GM12878 (cell line): ENCODE results near the gene RBPJL. TPM values are rescaled to one million over a fixed set of nuclear protein-coding genes. Genes with fewer than 3 reads are reported as not detected.

Experiments
- ATAC-seq: fragments of 200-7000 bp; cut with Tn5 transposase; 3 replicates; pipeline ENCODE4 v1.9.1; 2020; ENCODE audit warnings: mild to moderate bottlenecking, moderate library complexity
- BruUV-seq: library from RNA; stranded (reverse); fragments of 400-500 nt; replicated peaks from 2 replicates; lab custom pipeline; 2021; lab: Mats Ljungman, UMichigan
- CTCF ChIA-PET: fragments of 300-600 bp; sonication (Branson Sonifier 250); formaldehyde crosslinking; extraction: SDS; loops from one replicate; lab custom pipeline; 2021; ENCODE audit warnings: inconsistent platforms; lab: Yijun Ruan, JAX
- POLR2A ChIA-PET: fragments of 350-600 bp; formaldehyde crosslinking; extraction: SDS; loops from one replicate; lab custom pipeline; 2021; ENCODE audit warnings: inconsistent platforms; lab: Charles Lee
- RAD21 ChIA-PET: fragments of 300-600 bp; sonication (Branson Sonifier 250); formaldehyde crosslinking; loops from one replicate; lab custom pipeline; 2023; ENCODE audit warnings: antibody characterized with exemption; ENCODE audit not compliant: unreplicated experiment; lab: Charles Lee
- SMC1A ChIA-PET: fragments of 300-600 bp; sonication (Branson Sonifier 250); formaldehyde crosslinking; loops from one replicate; lab custom pipeline; 2023; ENCODE audit not compliant: unreplicated experiment, uncharacterized antibody; lab: Charles Lee
- DNase-seq: peaks from one replicate; pipeline ENCODE4 v3.0.0-alpha.2; 2011; ENCODE audit warnings: low read depth, low spot score
- FAIRE-seq: peaks from 3 replicates; lab custom pipeline; 2011; peaks lifted over from hg19 to GRCh38; lab: Jason Lieb, UNC
- H2AFZ ChIP-seq: 2 replicates; pipeline ENCODE4 v1.6.0; 2011; ENCODE audit warnings: low read depth, low read length, control low read depth; ENCODE audit not compliant: control insufficient read depth
- H3K27ac ChIP-seq: 2 replicates; pipeline ENCODE4 v1.5.1; 2011; ENCODE audit warnings: control low read depth; ENCODE audit not compliant: control insufficient read depth, insufficient read depth
- H3K27me3 ChIP-seq, 2 experiments: replicated peaks in 1 of 2; 2 replicates each; pipeline versions ENCODE4 v1.6.0 to v1.6.1; 2011; ENCODE audit warnings: low read length in 1 of 2; ENCODE audit not compliant: control insufficient read depth in 2 of 2, insufficient read depth in 2 of 2
- H3K36me3 ChIP-seq, 2 experiments: 2 replicates each; pipeline ENCODE4 v1.5.1; 2011; ENCODE audit warnings: low read length in 1 of 2; ENCODE audit not compliant: control insufficient read depth in 2 of 2, insufficient read depth in 2 of 2
- H3K4me1 ChIP-seq: 2 replicates; pipeline ENCODE4 v1.6.1; 2011; ENCODE audit warnings: mild to moderate bottlenecking, low read length, moderate library complexity, mixed read lengths; ENCODE audit not compliant: control insufficient read depth, insufficient read depth
- H3K4me2 ChIP-seq: 2 replicates; pipeline ENCODE4 v1.6.0; 2011; ENCODE audit warnings: control low read depth; ENCODE audit not compliant: control insufficient read depth, insufficient read depth
- H3K4me3 ChIP-seq: fragments of 200-600 bp; sonication (generic); 2 replicates; pipeline ENCODE4 v1.5.1; 2016
- H3K79me2 ChIP-seq: 2 replicates; pipeline ENCODE4 v1.6.0; 2011; ENCODE audit warnings: low read length; ENCODE audit not compliant: control insufficient read depth, insufficient read depth
- H3K9ac ChIP-seq: 2 replicates; pipeline ENCODE4 v1.8.0; 2011; ENCODE audit warnings: low read length, control low read depth, mixed read lengths; ENCODE audit not compliant: control insufficient read depth, insufficient read depth
- H3K9me3 ChIP-seq: replicated peaks from 3 replicates; pipeline ENCODE4 v1.5.1; 2011; ENCODE audit warnings: mild to moderate bottlenecking, low read length; ENCODE audit not compliant: control insufficient read depth, insufficient read depth
- H4K20me1 ChIP-seq: 2 replicates; pipeline ENCODE4 v1.6.0; 2011; ENCODE audit not compliant: control insufficient read depth, insufficient read depth
- ASH2L ChIP-seq: fragments of 300-600, 200-600 bp; sonication (generic); IDR thresholded peaks from 2 replicates; pipeline ENCODE4 v1.6.1; 2017; ENCODE audit warnings: low read depth, mild to moderate bottlenecking, borderline replicate concordance
- BCL11A ChIP-seq: IDR thresholded peaks from 2 replicates; pipeline ENCODE4 v1.6.1; 2011; ENCODE audit warnings: low read depth, low read length
- CBFB ChIP-seq: IDR thresholded peaks from 2 replicates; pipeline ENCODE4 v1.6.1; 2016; ENCODE audit warnings: antibody characterized with exemption, low read depth
- CBX3 ChIP-seq: fragments of 200-600 bp; sonication (generic); IDR thresholded peaks from 2 replicates; pipeline ENCODE4 v1.6.1; 2016; ENCODE audit warnings: low read depth, borderline replicate concordance
- CBX5 ChIP-seq: sonication (generic); IDR thresholded peaks from 2 replicates; pipeline ENCODE4 v1.6.1; 2016; ENCODE audit warnings: low read depth, moderate library complexity, mild to moderate bottlenecking, inconsistent platforms
- CREM ChIP-seq: IDR thresholded peaks from 2 replicates; pipeline ENCODE4 v1.6.1; 2014; ENCODE audit warnings: antibody characterized with exemption, low read depth
- FOS ChIP-seq: IDR thresholded peaks from 3 replicates; pipeline ENCODE4 v1.6.1; 2011; ENCODE audit warnings: borderline replicate concordance; ENCODE audit not compliant: insufficient read length; ENCODE audit errors: extremely low read depth
- FOXM1 ChIP-seq: IDR thresholded peaks from 2 replicates; pipeline ENCODE4 v1.6.1; 2012; ENCODE audit warnings: low read depth, mild to moderate bottlenecking, inconsistent platforms, low read length, moderate library complexity
- HCFC1 ChIP-seq: fragments of 150-350 bp; IDR thresholded peaks from 2 replicates; pipeline ENCODE4 v1.6.1; 2014; ENCODE audit warnings: low read length
- IKZF1 ChIP-seq: fragments of 450-650 bp; conservative IDR thresholded peaks from 2 replicates; pipeline ENCODE4 v1.6.1; 2017; ENCODE audit warnings: antibody characterized with exemption, mild to moderate bottlenecking
- KLF5 ChIP-seq: fragments of 450-650 bp; IDR thresholded peaks from 2 replicates; pipeline ENCODE4 v1.6.1; 2014; ENCODE audit warnings: mild to moderate bottlenecking; ENCODE audit not compliant: partially characterized antibody
- MTA2 ChIP-seq: fragments of 450-650 bp; IDR thresholded peaks from 2 replicates; pipeline ENCODE4 v1.6.1; 2016; ENCODE audit warnings: low read depth, mild to moderate bottlenecking, moderate library complexity
- MYB ChIP-seq: fragments of 150-350 bp; IDR thresholded peaks from 2 replicates; pipeline ENCODE4 v1.6.1; 2014; ENCODE audit warnings: mild to moderate bottlenecking, low read depth, low read length, borderline replicate concordance
- SIN3A ChIP-seq: IDR thresholded peaks from 2 replicates; pipeline ENCODE4 v1.6.1; 2012; ENCODE audit warnings: low read depth, low read length, improper control_type of control experiment
- SMAD5 ChIP-seq: IDR thresholded peaks from 2 replicates; pipeline ENCODE4 v1.6.1; 2016; ENCODE audit warnings: antibody characterized with exemption, low read depth
- STAT1 ChIP-seq: fragments of 450-650 bp; conservative IDR thresholded peaks from 2 replicates; pipeline ENCODE4 v1.6.1; 2014; ENCODE audit warnings: antibody characterized with exemption, mild to moderate bottlenecking
- YY1 ChIP-seq: IDR thresholded peaks from 2 replicates; pipeline ENCODE4 v1.6.1; 2011; ENCODE audit warnings: low read depth, mild to moderate bottlenecking, low read length
- WGBS: methylation state at CpG from one replicate; pipeline ENCODE4 v1.1.6; 2016; ENCODE audit warnings: low lambda C conversion rate; ENCODE audit not compliant: insufficient replicate concordance, insufficient coverage; ENCODE audit errors: missing lambda C conversion rate; 5-methylcytosine and 5-hydroxymethylcytosine counted together
- in situ Hi-C: fragments of 300-500 bp; cut with MboI; formaldehyde crosslinking; loops from 9 replicates; pipeline ENCODE4 v1.14.3; 2018; ENCODE audit warnings: mixed read lengths
- intact Hi-C: fragments of 100-400 bp; cut with micrococcal nuclease; formaldehyde crosslinking; loops from one replicate; pipeline ENCODE4 v1.14.2; 2022; ENCODE audit not compliant: unreplicated experiment
- polyA plus RNA-seq, 11 experiments: library from polyadenylated mRNA; depleted of rRNA in 4 of 11; unstranded in 6 of 11; stranded (reverse) in 5 of 11; fragments of >200 nt; fragmentation: Nextera tagmentation in 4 of 11; fragmentation: Illumina TruSeq in 1 of 11; extraction: Ambion mirVana in 4 of 11; extraction: Trizol in 1 of 11; gene quantifications; 1 replicate in 1 of 11; 2 replicates in 10 of 11; pipeline versions ENCODE4 v1.2.1 to v1.2.3, GENCODE V29; 2011 to 2016; ENCODE audit warnings: inconsistent platforms in 2 of 11, missing spikeins in 2 of 11, low read depth in 1 of 11
- total RNA-seq, 4 experiments: library from RNA; depleted of rRNA in 3 of 4; stranded (reverse); fragments of >200 nt in 3 of 4; fragmentation: Illumina TruSeq in 1 of 4; extraction: Trizol in 1 of 4; gene quantifications; 2 replicates each; pipeline versions ENCODE4 v1.2.1 to v1.2.3, GENCODE V29; 2013 to 2021
- TF ChIP-seq, protein P1 (sequence below): fragments of 450-650 bp; IDR thresholded peaks from 2 replicates; pipeline ENCODE4 v1.6.1; 2017; ENCODE audit warnings: antibody characterized with exemption, mild to moderate bottlenecking, moderate library complexity

RBPJL gene
- total and polyA plus RNA-seq, 10 of the 15 experiments (the other 5 are each of a cell fraction or from before 2014, with no cell fraction given): 0.18 TPM; not detected in 9

DNA sequence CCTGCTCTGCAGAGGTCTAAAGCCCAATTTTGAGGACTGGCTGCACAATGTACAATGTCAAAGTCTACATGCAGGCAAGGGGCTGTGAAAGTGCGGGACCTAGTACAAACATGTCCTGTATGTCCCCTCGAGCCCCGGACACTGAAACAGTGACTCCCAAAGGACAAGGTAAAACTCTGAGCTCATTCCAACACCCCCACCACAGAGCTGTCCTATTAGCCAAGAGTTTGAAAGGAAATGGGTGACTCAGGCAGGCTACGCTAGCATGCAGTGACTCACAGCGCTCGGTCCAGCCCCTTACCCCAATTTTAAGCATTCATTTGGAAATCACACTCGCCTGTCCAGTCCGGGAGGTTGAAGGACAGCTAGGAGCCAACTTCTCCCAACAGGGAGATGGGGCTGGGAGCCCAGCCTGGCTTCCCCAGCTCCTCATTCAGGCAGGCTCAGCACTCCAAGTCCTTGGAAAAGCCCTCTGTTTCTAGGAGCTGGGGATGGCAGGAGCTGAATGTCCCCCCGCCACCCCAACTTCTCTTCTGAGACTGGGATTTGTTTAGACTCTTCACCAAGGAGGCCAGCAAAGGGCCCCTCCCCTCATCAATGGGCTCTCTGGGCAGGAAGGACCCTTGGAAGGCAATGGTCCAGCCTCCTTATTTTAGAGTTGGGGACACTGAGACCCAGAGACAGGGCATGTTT, 37.7 kb downstream of the RBPJL start:
- RAD21 ChIA-PET: interaction anchor here (0.8 kb wide), 1 partner anchor 93 kb away, joined by 3 read pairs; no protein-coding TSS in a partner anchor
- Histone ChIP-seq H4K20me1 (peaks cover 2% of the 10 kb centered on the region; the same call in 1 of the 2 replicates), H3K9ac (no peak overlapping the region), H3K36me3 (no peaks in the 10 kb centered on the region), H2AFZ (no peak overlapping the region), H3K4me1 (peaks cover 6% of the 10 kb centered on the region), H3K79me2 (no peaks in the 10 kb centered on the region), H3K4me2 (no peak overlapping the region), H3K9me3 (no peaks in the 10 kb centered on the region), H3K27me3 (0 out of 4 replicates have a peak, but pooled peaks cover 0 to 6% of the 10 kb centered on the region in 2 experiments), H3K4me3 (no peak overlapping the region), H3K27ac (no peak overlapping the region)
- in situ Hi-C loops (no loop called here), intact Hi-C loops (no loop called here)
- no peak for DNase-seq
- SMC1A ChIA-PET: interaction anchor here (1.1 to 1.4 kb wide), 3 partner anchors 26 to 93 kb away, joined by 3 to 4 read pairs (median 4); no protein-coding TSS in a partner anchor
- FAIRE-seq: no peak
- POLR2A ChIA-PET: no interaction called here
- 48% methylated on average over 9 of the region's 9 CpGs for WGBS
- CTCF ChIA-PET: interaction anchor here (1.2 kb wide), 2 partner anchors 25 to 29 kb away, joined by 4 to 6 read pairs; no protein-coding TSS in a partner anchor
- no peak for TF ChIP-seq CBX5
- no peak for TF ChIP-seq STAT1
- TF ChIP-seq HCFC1: no peak
- no peak for TF ChIP-seq CBFB
- no peak for TF ChIP-seq IKZF1
- TF ChIP-seq MYB: no peak
- TF ChIP-seq KLF5: no peak
- TF ChIP-seq CREM: no peak
- no peak for TF ChIP-seq CBX3
- no peak for TF ChIP-seq SIN3A
- no peak for TF ChIP-seq SMAD5
- TF ChIP-seq, protein P1, sequence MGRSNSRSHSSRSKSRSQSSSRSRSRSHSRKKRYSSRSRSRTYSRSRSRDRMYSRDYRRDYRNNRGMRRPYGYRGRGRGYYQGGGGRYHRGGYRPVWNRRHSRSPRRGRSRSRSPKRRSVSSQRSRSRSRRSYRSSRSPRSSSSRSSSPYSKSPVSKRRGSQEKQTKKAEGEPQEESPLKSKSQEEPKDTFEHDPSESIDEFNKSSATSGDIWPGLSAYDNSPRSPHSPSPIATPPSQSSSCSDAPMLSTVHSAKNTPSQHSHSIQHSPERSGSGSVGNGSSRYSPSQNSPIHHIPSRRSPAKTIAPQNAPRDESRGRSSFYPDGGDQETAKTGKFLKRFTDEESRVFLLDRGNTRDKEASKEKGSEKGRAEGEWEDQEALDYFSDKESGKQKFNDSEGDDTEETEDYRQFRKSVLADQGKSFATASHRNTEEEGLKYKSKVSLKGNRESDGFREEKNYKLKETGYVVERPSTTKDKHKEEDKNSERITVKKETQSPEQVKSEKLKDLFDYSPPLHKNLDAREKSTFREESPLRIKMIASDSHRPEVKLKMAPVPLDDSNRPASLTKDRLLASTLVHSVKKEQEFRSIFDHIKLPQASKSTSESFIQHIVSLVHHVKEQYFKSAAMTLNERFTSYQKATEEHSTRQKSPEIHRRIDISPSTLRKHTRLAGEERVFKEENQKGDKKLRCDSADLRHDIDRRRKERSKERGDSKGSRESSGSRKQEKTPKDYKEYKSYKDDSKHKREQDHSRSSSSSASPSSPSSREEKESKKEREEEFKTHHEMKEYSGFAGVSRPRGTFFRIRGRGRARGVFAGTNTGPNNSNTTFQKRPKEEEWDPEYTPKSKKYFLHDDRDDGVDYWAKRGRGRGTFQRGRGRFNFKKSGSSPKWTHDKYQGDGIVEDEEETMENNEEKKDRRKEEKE: no peak
- TF ChIP-seq YY1: no peak
- no peak for TF ChIP-seq FOXM1
- no peak for TF ChIP-seq FOS
- TF ChIP-seq ASH2L: no peak
- no peak for TF ChIP-seq MTA2
- TF ChIP-seq BCL11A: no peak
- ATAC-seq: no peak
- no TSS peak for BruUV-seq
